Immature natural killer cell (primary cell): Measurements from ENCODE around the gene COA6. TPM values are rescaled to one million over a fixed set of nuclear protein-coding genes. Genes with fewer than 3 reads are reported as not detected.
A peak's percentile ranks its signal among the peaks of the same experiment; 100 is the strongest.

Experiments
- DNase-seq, 3 donors: peaks; one replicate each; pipeline ENCODE4 v3.0.0; 2022; ENCODE audit warnings: mixed read lengths in 1 of 3
- H3K27ac Mint-ChIP-seq, 6 donors: one replicate each; pipeline ENCODE4 v1.8.0; 2020; ENCODE audit warnings: mixed read lengths in 6 of 6, mild to moderate bottlenecking in 5 of 6, inconsistent platforms in 4 of 6, moderate library complexity in 3 of 6
- H3K27me3 Mint-ChIP-seq, 3 donors: one replicate each; pipeline ENCODE4 v1.8.0; 2020 to 2021; ENCODE audit warnings: low read depth in 3 of 3, mild to moderate bottlenecking in 3 of 3, mixed read lengths in 3 of 3, moderate library complexity in 3 of 3, inconsistent platforms in 1 of 3
- H3K36me3 Mint-ChIP-seq, 3 donors: one replicate each; pipeline ENCODE4 v1.8.0; 2020; ENCODE audit warnings: mixed read lengths in 3 of 3, inconsistent platforms in 2 of 3, mild to moderate bottlenecking in 2 of 3
- H3K4me1 Mint-ChIP-seq, 2 donors: one replicate each; pipeline ENCODE4 v1.8.0; 2020; ENCODE audit warnings: inconsistent platforms in 2 of 2, mild to moderate bottlenecking in 2 of 2, mixed read lengths in 2 of 2, moderate library complexity in 1 of 2
- H3K4me3 Mint-ChIP-seq, 5 donors: one replicate each; pipeline ENCODE4 v1.8.0; 2020; ENCODE audit warnings: mild to moderate bottlenecking in 5 of 5, mixed read lengths in 5 of 5, inconsistent platforms in 3 of 5, moderate library complexity in 3 of 5
- H3K9me3 Mint-ChIP-seq, 6 donors: one replicate each; pipeline ENCODE4 v1.8.0; 2020; ENCODE audit warnings: mild to moderate bottlenecking in 6 of 6, mixed read lengths in 6 of 6, inconsistent platforms in 4 of 6, moderate library complexity in 3 of 6
- polyA plus RNA-seq, 3 donors: library from polyadenylated mRNA; unstranded; fragments of 300-500 nt; fragmentation: Illumina TruSeq; gene quantifications; one replicate each; pipeline ENCODE4 v1.2.3, GENCODE V29; 2021

The COA6 gene, protein sequence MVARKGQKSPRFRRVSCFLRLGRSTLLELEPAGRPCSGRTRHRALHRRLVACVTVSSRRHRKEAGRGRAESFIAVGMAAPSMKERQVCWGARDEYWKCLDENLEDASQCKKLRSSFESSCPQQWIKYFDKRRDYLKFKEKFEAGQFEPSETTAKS
- polyA plus RNA-seq: 10 to 100 TPM; 20.3 to 41.0 (median 34.8) TPM

DNA sequence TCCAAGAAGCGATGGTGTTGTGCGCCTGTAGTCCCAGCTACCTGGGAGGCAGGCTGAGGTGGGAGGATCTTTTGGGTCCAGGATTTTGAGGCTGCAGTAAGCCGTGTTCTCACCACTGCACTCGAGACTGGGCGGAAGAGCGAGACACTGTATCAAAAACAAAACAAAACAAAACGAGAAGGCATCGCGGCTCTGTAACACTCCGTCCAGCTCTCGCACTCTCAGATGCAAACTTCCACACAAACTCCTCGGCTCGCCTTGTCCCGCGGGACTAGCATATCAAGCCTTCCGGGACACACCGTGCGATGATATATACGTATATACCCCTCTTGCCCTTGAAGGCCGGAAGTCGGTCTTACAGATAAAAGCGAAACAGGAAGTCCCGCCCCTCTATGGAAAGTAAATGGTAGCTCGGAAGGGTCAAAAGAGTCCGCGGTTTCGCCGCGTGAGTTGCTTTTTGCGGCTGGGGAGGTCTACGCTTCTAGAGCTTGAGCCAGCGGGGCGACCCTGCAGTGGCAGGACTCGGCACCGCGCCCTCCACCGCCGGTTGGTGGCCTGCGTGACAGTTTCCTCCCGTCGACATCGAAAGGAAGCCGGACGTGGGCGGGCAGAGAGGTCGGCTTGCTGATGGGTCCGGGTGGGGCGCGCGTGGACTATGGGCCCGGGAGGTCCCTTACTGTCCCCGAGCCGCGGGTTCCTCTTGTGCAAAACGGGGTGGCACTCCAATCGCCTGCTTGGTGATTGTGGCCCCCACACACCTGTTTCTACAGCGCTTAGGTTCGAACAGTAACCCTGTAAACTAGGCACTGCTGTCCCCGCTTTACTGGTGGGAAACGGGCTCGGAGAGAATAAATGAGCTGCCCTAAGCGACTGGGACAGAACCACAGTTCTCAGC is at the start of gene COA6:
COA6 (plus strand) TSS at position 393 of the 895 bp plus-strand sequence; CDS start at position 404, 11 bp downstream.
- H3K27me3 Mint-ChIP-seq: peaks cover 7 to 13% (median 9%) of the 10 kb centered on the region in 3 donors
- DNase-seq: peak; percentile 93 to 95 (median 95)
- peak within 1 kb of the TSS; percentile 96 to 99 (median 97) for H3K4me3 Mint-ChIP-seq
- H3K4me1 Mint-ChIP-seq: peaks cover 37 to 52% of the 10 kb centered on the region in 2 donors
- no peaks in the 10 kb centered on the region for H3K9me3 Mint-ChIP-seq
- H3K27ac Mint-ChIP-seq: peak within 1 kb of the TSS; percentile 99 to 100 (median 99)
- peaks cover 13 to 17% (median 14%) of the 10 kb centered on the region in 3 donors for H3K36me3 Mint-ChIP-seq

DNA sequence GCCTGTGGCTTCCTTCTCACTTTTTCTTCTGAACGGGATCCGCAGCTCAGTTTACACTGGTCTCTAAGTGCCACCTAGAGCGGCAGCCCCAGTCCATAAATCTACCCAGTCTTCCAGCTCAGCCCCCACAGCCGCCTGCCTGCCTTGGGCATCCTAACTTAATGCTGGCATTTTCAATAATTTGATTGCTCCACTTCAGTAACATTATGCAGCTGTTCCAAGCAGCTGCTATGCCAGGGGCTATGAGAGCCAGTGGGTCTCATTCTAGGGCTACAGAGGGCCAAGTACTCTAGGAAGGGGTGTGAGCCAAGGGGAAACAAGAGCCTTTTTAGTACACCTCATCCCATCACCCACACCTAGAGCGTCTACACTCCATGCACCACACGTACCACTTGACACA is 48.4 kb upstream of the COA6 start:
- no peaks in the 10 kb centered on the region for H3K9me3 Mint-ChIP-seq
- H3K4me3 Mint-ChIP-seq: peak overlapping the region in 1 of 5 donors; percentile 95
- no peak for DNase-seq
- peaks cover 17 to 30% of the 10 kb centered on the region in 2 donors for H3K4me1 Mint-ChIP-seq
- no peak overlapping the region for H3K27ac Mint-ChIP-seq
- peaks cover 13 to 20% (median 14%) of the 10 kb centered on the region in 3 donors for H3K27me3 Mint-ChIP-seq
- H3K36me3 Mint-ChIP-seq: no peaks in the 10 kb centered on the region

DNA sequence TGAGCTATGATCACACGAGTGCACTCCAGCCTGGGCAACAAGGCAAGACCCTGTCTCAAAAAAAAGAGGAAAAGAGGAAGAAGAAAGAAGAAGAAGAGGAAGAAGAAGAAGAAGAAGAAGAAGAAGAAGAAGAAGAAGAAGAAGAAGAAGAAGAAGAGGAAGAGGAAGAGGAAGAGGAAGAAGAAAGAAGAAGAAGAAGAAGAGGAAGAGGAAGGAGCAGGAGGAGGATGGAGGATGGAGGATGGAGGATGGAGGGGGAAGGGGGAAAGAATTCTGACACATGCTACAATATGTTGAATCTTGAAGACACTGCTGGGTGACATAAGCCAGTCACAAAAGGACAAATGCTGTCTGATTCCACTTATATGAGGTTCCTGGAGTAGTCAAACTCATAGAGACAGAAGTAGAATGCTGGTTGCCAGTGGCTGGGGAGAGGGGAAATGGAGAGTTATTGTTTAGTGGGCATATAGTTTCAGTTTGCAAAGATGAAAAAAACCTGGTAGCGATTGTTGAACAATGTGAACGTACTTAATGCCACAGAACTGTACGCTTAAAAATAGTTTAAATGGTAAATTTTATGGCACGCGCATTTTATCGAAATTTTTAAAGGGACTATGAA is 47.3 kb upstream of the COA6 start:
- Mint-ChIP-seq H3K27ac (peak overlapping the region in 5 of 6 donors; percentile 54 to 88 (median 83)), H3K27me3 (peaks cover 13 to 20% (median 14%) of the 10 kb centered on the region in 3 donors), H3K4me3 (peak overlapping the region; percentile 79 to 95 (median 83)), H3K9me3 (no peaks in the 10 kb centered on the region), H3K4me1 (peaks cover 17 to 30% of the 10 kb centered on the region in 2 donors), H3K36me3 (no peaks in the 10 kb centered on the region)
- DNase-seq: no peak

DNA sequence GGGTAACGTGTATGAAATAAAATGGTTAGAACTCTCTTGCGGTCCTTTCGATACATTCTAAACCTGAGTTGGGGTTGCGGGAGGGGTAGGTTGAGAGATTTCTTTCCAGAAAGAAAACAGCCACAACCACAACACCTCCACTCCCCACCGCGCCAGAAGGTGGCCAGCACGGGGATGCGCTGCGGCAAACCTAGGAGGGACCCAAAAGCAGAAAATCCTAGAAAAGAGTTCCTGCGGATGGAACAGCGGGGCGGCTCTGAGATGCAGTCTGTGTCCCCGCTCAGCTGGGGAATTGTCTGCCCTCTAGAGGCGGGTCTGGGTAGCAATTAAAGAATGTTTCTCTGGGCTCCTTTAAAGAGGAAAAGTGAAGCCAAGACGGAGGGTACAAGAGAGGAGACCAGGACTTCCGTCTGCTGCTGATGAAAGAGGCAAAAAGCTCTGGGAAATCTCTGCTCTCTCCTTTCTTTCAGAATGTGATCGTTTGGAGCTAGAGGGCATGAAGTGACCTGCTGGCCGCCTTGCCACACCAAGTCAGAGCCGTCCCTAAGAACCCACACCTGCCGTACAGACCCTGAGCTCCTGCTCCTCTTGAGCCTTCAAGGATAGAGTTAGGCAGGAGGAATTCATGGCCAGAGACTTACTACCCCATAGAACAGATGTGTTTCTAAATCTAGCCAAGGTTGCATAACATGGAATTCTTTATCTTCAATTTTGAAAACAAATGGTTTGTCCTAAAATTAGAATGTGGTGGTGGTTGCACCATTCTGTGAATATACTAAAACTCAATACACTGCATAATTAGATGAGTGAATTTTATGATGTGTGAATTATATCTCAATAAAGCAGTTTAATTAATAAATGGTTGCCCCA is 46.5 kb upstream of the COA6 start:
- Mint-ChIP-seq H3K36me3 (no peaks in the 10 kb centered on the region), H3K27me3 (peaks cover 8 to 21% (median 13%) of the 10 kb centered on the region in 3 donors), H3K9me3 (no peaks in the 10 kb centered on the region), H3K4me1 (peaks cover 17 to 30% of the 10 kb centered on the region in 2 donors), H3K4me3 (peak overlapping the region; percentile 79 to 95 (median 83)), H3K27ac (peak overlapping the region in 5 of 6 donors; percentile 54 to 88 (median 83))
- DNase-seq: peak; percentile 18 to 69 (median 60)

DNA sequence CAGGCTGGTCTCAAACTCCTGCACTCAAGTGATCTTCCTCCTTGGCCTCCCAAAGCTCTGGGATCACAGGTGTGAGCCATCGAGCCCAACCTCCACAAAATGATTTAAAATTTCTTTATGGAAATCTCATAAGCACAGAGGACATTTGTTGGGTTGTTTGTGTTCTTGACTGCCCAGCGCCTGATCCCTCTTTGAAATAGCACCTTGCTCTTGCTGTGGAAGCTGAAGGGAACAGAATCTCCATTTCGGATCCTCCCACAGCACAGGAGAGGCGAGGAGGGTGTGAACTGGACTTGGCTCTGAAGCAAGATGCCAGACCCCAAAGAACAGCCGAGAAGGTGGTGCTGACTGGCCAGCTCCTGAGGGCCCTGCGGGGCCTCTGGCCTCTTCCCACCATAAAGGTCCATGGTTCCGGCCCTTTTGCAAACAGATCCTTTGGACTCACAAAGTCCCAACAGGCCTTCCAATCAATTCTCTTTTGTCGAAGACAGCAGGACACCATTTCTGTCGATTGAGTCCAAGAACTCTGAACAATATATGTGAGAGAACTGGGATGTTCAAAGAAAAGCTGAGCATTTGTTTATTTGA is 45.6 kb upstream of the COA6 start:
- peaks cover 8 to 24% (median 15%) of the 10 kb centered on the region in 3 donors for H3K27me3 Mint-ChIP-seq
- H3K9me3 Mint-ChIP-seq: no peaks in the 10 kb centered on the region
- H3K4me3 Mint-ChIP-seq: no peak overlapping the region
- no peaks in the 10 kb centered on the region for H3K36me3 Mint-ChIP-seq
- H3K27ac Mint-ChIP-seq: no peak overlapping the region
- H3K4me1 Mint-ChIP-seq: peaks cover 17 to 23% of the 10 kb centered on the region in 2 donors
- no peak for DNase-seq

DNA sequence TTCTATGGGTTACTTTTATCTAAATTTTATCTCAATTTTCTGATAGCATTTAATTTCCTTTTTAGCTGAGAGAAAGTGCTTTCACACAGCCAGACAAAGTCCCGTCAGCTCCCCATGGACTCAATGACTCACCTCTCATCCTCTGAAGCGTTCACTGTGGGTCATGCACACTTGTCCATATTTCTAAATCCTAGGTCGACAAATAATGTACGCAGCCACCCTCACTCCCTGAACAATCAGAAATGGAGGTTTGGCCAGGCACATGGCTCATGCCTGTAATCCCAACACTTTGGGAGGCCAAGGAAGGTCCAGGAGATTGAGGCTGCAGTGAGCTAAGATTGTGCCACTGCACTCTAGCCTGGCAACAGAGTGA is 42.4 kb upstream of the COA6 start:
- no peak for DNase-seq
- peaks cover 4 to 29% (median 8%) of the 10 kb centered on the region in 3 donors for H3K27me3 Mint-ChIP-seq
- no peak overlapping the region for H3K4me3 Mint-ChIP-seq
- H3K9me3 Mint-ChIP-seq: peaks cover 0 to 4% (median under 1%) of the 10 kb centered on the region in 6 donors
- peaks cover 11 to 12% of the 10 kb centered on the region in 2 donors for H3K4me1 Mint-ChIP-seq
- H3K27ac Mint-ChIP-seq: no peak overlapping the region
- H3K36me3 Mint-ChIP-seq: peaks cover 0 to 4% (median 0%) of the 10 kb centered on the region in 3 donors

DNA sequence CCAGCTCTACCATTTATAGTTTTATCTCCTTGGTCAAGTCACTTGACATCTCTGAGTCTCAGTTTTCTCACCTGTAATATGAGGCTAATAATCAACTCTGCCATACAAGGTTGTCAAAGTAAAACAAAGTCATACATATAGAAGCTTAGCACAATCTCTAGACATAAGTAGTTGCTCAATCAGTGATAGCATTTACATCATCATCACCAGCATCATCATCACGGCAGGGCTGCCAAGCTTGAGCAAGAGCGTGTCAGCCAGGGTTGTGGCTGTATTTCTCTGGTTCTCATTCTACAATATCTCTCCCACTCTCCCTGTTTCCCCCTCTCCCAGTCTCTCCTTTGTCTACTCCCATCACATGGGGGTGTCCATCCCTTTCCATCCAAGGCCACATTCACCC is 41.7 kb upstream of the COA6 start:
- Mint-ChIP-seq H3K4me3 (no peak overlapping the region), H3K27ac (no peak overlapping the region), H3K27me3 (peaks cover 4 to 26% (median 4%) of the 10 kb centered on the region in 3 donors)

DNA sequence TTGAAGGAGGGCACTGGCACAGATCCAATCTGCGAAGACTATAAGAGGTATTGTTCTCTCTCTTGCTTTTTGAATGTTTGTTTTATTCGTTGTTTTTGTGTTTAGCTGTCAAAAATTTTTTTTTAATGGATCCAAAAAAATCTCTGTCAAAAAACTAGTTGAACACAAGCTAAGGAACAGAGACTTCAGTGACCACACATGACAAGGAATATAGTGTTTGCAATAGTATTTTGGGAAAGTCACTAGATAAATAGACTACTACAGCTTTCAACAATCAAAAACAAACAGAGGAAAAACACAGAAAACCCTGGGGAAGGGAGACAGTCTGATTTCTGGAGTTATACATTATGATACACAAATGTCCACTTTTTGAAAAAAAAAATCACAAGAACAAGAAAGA is 36.9 kb upstream of the COA6 start:
- Mint-ChIP-seq H3K4me1 (no peaks in the 10 kb centered on the region), H3K27ac (no peak overlapping the region), H3K36me3 (peaks cover 9 to 12% (median 10%) of the 10 kb centered on the region in 3 donors), H3K9me3 (peaks cover 4 to 27% (median 15%) of the 10 kb centered on the region in 6 donors), H3K27me3 (peaks cover 5 to 25% (median 10%) of the 10 kb centered on the region in 3 donors), H3K4me3 (no peak overlapping the region)
- no peak for DNase-seq

More for the DNA sequence above, 41.7 kb upstream of the COA6 start:
- H3K4me1 Mint-ChIP-seq: peaks cover 4 to 5% of the 10 kb centered on the region in 2 donors
- peaks cover 0 to 10% (median 5%) of the 10 kb centered on the region in 6 donors for H3K9me3 Mint-ChIP-seq
- peaks cover under 1 to 5% (median 3%) of the 10 kb centered on the region in 3 donors for H3K36me3 Mint-ChIP-seq
- DNase-seq: no peak

DNA sequence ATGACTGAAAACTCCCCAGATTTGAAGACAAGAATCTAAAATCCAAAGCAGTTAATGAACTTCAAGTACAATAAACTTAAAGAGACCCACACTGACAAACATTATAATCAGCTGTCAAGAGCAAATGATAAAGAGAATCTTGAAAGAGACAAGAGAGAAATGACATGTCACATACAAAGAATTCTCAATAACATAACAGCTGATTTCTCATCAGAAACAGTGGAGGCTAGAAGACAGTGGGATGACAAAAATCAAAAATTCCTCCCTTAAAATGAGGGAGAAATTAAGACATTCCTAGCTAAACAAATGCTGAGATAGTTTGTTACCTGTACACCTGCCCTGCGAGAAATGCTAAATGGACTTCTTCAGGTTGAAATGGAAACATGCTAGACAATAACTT is 36.0 kb upstream of the COA6 start:
- Mint-ChIP-seq H3K9me3 (peaks cover 4 to 27% (median 15%) of the 10 kb centered on the region in 6 donors), H3K27me3 (peaks cover 3 to 21% (median 8%) of the 10 kb centered on the region in 3 donors), H3K27ac (no peak overlapping the region), H3K4me3 (no peak overlapping the region), H3K36me3 (peaks cover 9 to 12% (median 10%) of the 10 kb centered on the region in 3 donors), H3K4me1 (no peaks in the 10 kb centered on the region)
- no peak for DNase-seq

DNA sequence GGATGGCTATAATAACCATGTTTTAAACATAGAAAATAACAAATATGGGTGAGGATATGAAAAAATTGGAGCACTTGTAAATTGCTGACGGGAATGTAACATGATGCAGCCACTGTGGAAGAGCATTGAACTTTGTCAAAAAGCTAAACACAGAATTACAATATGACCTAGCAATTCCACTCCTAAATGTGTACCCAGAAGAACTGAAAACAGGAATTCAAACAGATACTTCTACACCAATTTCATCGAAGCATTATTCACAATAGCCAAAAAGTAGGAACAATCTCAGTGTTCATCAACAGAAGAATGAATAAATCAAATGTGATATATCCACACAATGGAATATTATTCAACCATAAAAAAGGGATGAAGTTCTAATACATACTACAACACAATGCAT is 32.7 kb upstream of the COA6 start:
- H3K4me1 Mint-ChIP-seq: no peaks in the 10 kb centered on the region
- H3K9me3 Mint-ChIP-seq: peaks cover 2 to 27% (median 15%) of the 10 kb centered on the region in 6 donors
- H3K36me3 Mint-ChIP-seq: peaks cover 5 to 12% (median 10%) of the 10 kb centered on the region in 3 donors
- peaks cover 3 to 13% (median 8%) of the 10 kb centered on the region in 3 donors for H3K27me3 Mint-ChIP-seq
- no peak overlapping the region for H3K4me3 Mint-ChIP-seq
- no peak overlapping the region for H3K27ac Mint-ChIP-seq
- DNase-seq: no peak

DNA sequence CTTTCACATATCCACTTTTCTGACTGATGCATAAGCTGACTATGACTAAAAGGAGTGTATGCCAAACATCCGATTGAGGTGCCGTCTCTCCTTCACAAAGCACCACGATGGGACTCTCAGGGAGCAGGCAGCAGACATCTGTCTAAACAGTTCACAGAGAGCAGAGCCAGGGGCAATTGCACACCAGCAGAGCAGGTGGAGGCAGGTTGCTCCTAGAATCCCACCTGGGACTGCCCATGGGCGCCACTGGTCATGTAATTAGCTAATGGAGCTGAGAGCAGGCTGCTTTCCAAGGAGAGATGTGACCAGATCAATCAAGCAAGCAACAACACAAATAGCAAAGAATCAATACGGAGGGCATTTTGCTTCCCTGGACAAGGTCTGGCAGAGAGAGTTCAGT is 30.5 kb upstream of the COA6 start:
- Mint-ChIP-seq H3K27ac (no peak overlapping the region), H3K36me3 (no peaks in the 10 kb centered on the region), H3K9me3 (peaks cover 0 to 6% (median 1%) of the 10 kb centered on the region in 6 donors), H3K4me3 (no peak overlapping the region), H3K27me3 (peaks cover 3 to 6% (median 4%) of the 10 kb centered on the region in 3 donors), H3K4me1 (no peaks in the 10 kb centered on the region)
- DNase-seq: no peak

DNA sequence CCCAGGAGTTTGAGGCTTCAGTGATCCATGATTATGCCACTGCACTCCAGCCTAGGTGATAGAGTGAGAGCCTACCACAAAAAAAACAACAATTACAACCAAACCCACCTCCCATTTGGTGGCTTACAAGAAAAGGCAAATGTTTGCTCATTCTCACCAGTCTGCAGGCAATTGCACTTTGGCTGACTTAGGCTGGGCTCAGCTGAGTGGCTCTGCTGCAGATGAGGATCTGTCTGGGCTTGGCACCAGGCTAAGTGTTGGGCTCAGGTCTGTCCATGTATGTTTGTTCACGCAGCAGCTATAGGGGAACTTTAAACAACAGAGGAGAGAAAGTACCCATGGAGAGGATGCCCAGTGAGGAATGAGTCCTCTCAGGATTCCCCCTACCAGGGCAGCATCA is 28.0 kb upstream of the COA6 start:
- H3K27me3 Mint-ChIP-seq: peaks cover 0 to 11% (median 4%) of the 10 kb centered on the region in 3 donors
- no peak overlapping the region for H3K27ac Mint-ChIP-seq
- no peaks in the 10 kb centered on the region for H3K9me3 Mint-ChIP-seq
- no peak for DNase-seq
- no peaks in the 10 kb centered on the region for H3K36me3 Mint-ChIP-seq
- no peak overlapping the region for H3K4me3 Mint-ChIP-seq
- H3K4me1 Mint-ChIP-seq: no peaks in the 10 kb centered on the region
